Skeletal muscle cell (primary cell): ENCODE measurements around the gene CDYL.
A peak's percentile ranks its signal among the peaks of the same experiment; 100 is the strongest.
"Not testable (repeated sequence)": the region's sequence is repeated elsewhere in the genome, so short reads cannot be mapped to it uniquely, and the experiment has no call there.

Experiments used
- DNase-seq: peaks from one replicate; pipeline ENCODE4 v3.0.0-alpha.2; 2010; ENCODE audit warnings: low read depth
- H3K4me3 ChIP-seq: 2 replicates; pipeline ENCODE4 v1.5.1; 2011; ENCODE audit warnings: low read depth, mild to moderate bottlenecking, control low read depth, low read length, moderate library complexity

The CDYL gene

GRCh38 chr6:4820704-4821276, 44.6 kb downstream of the CDYL start:
- DNase-seq, result peak; percentile 29
- H3K4me3 ChIP-seq, result no peak overlapping the region

- no peak for DNase-seq
- no peak overlapping the region for H3K4me3 ChIP-seq
Observed at GRCh38 chr6:4822476-4822875, 46.3 kb downstream of the CDYL start.

GRCh38 chr6:4828187-4828698, 52.0 kb downstream of the CDYL start:
- no peak overlapping the region for H3K4me3 ChIP-seq
- no peak for DNase-seq

- no peak for DNase-seq
- no peak overlapping the region for H3K4me3 ChIP-seq
Observed at GRCh38 chr6:4829089-4829488, 52.9 kb downstream of the CDYL start.

- not testable (repeated sequence) for H3K4me3 ChIP-seq, DNase-seq
Observed at GRCh38 chr6:4835540-4835939, 59.3 kb downstream of the CDYL start.

- no peak overlapping the region for H3K4me3 ChIP-seq
- DNase-seq, result no peak
Observed at GRCh38 chr6:4840169-4840568, 64.0 kb downstream of the CDYL start.

GRCh38 chr6:4844108-4844507, 67.9 kb downstream of the CDYL start:
- no peak overlapping the region for H3K4me3 ChIP-seq
- no peak for DNase-seq

- H3K4me3 ChIP-seq, result no peak overlapping the region
- DNase-seq, result no peak
Observed at GRCh38 chr6:4846387-4846786, 70.2 kb downstream of the CDYL start.

GRCh38 chr6:4848382-4849068, 72.3 kb downstream of the CDYL start:
- no peak overlapping the region for H3K4me3 ChIP-seq
- no peak for DNase-seq

- H3K4me3 ChIP-seq, result no peak overlapping the region
- DNase-seq, result no peak
Observed at GRCh38 chr6:4849226-4850022, 73.2 kb downstream of the CDYL start.

GRCh38 chr6:4851035-4851434, 74.8 kb downstream of the CDYL start:
- no peak for DNase-seq
- H3K4me3 ChIP-seq, result no peak overlapping the region

GRCh38 chr6:4852186-4852585, 76.0 kb downstream of the CDYL start:
- H3K4me3 ChIP-seq, DNase-seq: not testable (repeated sequence)

- H3K4me3 ChIP-seq, result no peak overlapping the region
- no peak for DNase-seq
Observed at GRCh38 chr6:4852938-4853337, 76.7 kb downstream of the CDYL start.

GRCh38 chr6:4853349-4853748, 77.1 kb downstream of the CDYL start:
- no peak for DNase-seq
- H3K4me3 ChIP-seq, result no peak overlapping the region

- no peak for DNase-seq
- H3K4me3 ChIP-seq, result no peak overlapping the region
Observed at GRCh38 chr6:4853782-4854511, 77.7 kb downstream of the CDYL start.

GRCh38 chr6:4856785-4857184, 80.6 kb downstream of the CDYL start:
- DNase-seq, result no peak

GRCh38 chr6:4858194-4859015, 82.2 kb downstream of the CDYL start:
- no peak overlapping the region for H3K4me3 ChIP-seq
- DNase-seq, result no peak

More at GRCh38 chr6:4856785-4857184, 80.6 kb downstream of the CDYL start:
- no peak overlapping the region for H3K4me3 ChIP-seq

GRCh38 chr6:4860387-4860786, 84.2 kb downstream of the CDYL start:
- H3K4me3 ChIP-seq, result no peak overlapping the region
- DNase-seq, result no peak

- no peak overlapping the region for H3K4me3 ChIP-seq
- DNase-seq, result no peak
Observed at GRCh38 chr6:4861564-4861963, 85.4 kb downstream of the CDYL start.
